H1 (cell line): Measurements from ENCODE around the gene MASP1. TPM values are rescaled to one million over a fixed set of nuclear protein-coding genes. Genes with fewer than 3 reads are reported as not detected.

Experiments
- CHD1 ChIP-seq: IDR thresholded peaks from 2 replicates; pipeline ENCODE4 v1.6.1; 2012; ENCODE audit warnings: low read depth, low read length, improper control_type of control experiment
- KDM1A ChIP-seq: fragments of 200-600, 300-600 bp; sonication (generic); IDR thresholded peaks from 2 replicates; pipeline ENCODE4 v1.7.1; 2016; ENCODE audit warnings: mild to moderate bottlenecking, low read length, borderline replicate concordance
- SP1 ChIP-seq: IDR thresholded peaks from 2 replicates; pipeline ENCODE4 v1.6.1; 2011; ENCODE audit warnings: low read depth, low read length
- polyA plus RNA-seq, 7 experiments: library from polyadenylated mRNA; depleted of rRNA in 3 of 7; stranded (reverse) in 5 of 7; unstranded in 2 of 7; fragments of >200 nt in 5 of 7; fragments of 200-250 nt in 2 of 7; gene quantifications; 1 replicate in 5 of 7; 2 replicates in 1 of 7; 4 replicates in 1 of 7; pipeline versions ENCODE4 v1.2.1 to v1.2.3, GENCODE V29; 2011 to 2013; ENCODE audit warnings: missing spikeins in 2 of 7, mixed read lengths in 2 of 7
- total RNA-seq: library from RNA; stranded (reverse); fragmentation: NEBNext Ultra II Directional; extraction: Animal tissue kit (Norgen Biotek cat#: 25700); gene quantifications from 2 replicates; pipeline ENCODE4 v1.2.1, GENCODE V29; 2021
- TF ChIP-seq, protein P1 (sequence below): fragments of 300-600 bp; sonication (generic); IDR thresholded peaks from 2 replicates; pipeline ENCODE4 v1.7.1; 2012; ENCODE audit warnings: low read length, moderate library complexity, mild to moderate bottlenecking, inconsistent platforms; ENCODE audit not compliant: insufficient replicate concordance

The MASP1 gene
- total and polyA plus RNA-seq, 2 of the 8 experiments (the other 6 are each of a cell fraction or from before 2014, with no cell fraction given): 2.7 to 3.5 TPM

GRCh38 chr3:187299611-187300010 lies 8.1 kb upstream of the MASP1 start (continued):
- TF ChIP-seq, protein P1, sequence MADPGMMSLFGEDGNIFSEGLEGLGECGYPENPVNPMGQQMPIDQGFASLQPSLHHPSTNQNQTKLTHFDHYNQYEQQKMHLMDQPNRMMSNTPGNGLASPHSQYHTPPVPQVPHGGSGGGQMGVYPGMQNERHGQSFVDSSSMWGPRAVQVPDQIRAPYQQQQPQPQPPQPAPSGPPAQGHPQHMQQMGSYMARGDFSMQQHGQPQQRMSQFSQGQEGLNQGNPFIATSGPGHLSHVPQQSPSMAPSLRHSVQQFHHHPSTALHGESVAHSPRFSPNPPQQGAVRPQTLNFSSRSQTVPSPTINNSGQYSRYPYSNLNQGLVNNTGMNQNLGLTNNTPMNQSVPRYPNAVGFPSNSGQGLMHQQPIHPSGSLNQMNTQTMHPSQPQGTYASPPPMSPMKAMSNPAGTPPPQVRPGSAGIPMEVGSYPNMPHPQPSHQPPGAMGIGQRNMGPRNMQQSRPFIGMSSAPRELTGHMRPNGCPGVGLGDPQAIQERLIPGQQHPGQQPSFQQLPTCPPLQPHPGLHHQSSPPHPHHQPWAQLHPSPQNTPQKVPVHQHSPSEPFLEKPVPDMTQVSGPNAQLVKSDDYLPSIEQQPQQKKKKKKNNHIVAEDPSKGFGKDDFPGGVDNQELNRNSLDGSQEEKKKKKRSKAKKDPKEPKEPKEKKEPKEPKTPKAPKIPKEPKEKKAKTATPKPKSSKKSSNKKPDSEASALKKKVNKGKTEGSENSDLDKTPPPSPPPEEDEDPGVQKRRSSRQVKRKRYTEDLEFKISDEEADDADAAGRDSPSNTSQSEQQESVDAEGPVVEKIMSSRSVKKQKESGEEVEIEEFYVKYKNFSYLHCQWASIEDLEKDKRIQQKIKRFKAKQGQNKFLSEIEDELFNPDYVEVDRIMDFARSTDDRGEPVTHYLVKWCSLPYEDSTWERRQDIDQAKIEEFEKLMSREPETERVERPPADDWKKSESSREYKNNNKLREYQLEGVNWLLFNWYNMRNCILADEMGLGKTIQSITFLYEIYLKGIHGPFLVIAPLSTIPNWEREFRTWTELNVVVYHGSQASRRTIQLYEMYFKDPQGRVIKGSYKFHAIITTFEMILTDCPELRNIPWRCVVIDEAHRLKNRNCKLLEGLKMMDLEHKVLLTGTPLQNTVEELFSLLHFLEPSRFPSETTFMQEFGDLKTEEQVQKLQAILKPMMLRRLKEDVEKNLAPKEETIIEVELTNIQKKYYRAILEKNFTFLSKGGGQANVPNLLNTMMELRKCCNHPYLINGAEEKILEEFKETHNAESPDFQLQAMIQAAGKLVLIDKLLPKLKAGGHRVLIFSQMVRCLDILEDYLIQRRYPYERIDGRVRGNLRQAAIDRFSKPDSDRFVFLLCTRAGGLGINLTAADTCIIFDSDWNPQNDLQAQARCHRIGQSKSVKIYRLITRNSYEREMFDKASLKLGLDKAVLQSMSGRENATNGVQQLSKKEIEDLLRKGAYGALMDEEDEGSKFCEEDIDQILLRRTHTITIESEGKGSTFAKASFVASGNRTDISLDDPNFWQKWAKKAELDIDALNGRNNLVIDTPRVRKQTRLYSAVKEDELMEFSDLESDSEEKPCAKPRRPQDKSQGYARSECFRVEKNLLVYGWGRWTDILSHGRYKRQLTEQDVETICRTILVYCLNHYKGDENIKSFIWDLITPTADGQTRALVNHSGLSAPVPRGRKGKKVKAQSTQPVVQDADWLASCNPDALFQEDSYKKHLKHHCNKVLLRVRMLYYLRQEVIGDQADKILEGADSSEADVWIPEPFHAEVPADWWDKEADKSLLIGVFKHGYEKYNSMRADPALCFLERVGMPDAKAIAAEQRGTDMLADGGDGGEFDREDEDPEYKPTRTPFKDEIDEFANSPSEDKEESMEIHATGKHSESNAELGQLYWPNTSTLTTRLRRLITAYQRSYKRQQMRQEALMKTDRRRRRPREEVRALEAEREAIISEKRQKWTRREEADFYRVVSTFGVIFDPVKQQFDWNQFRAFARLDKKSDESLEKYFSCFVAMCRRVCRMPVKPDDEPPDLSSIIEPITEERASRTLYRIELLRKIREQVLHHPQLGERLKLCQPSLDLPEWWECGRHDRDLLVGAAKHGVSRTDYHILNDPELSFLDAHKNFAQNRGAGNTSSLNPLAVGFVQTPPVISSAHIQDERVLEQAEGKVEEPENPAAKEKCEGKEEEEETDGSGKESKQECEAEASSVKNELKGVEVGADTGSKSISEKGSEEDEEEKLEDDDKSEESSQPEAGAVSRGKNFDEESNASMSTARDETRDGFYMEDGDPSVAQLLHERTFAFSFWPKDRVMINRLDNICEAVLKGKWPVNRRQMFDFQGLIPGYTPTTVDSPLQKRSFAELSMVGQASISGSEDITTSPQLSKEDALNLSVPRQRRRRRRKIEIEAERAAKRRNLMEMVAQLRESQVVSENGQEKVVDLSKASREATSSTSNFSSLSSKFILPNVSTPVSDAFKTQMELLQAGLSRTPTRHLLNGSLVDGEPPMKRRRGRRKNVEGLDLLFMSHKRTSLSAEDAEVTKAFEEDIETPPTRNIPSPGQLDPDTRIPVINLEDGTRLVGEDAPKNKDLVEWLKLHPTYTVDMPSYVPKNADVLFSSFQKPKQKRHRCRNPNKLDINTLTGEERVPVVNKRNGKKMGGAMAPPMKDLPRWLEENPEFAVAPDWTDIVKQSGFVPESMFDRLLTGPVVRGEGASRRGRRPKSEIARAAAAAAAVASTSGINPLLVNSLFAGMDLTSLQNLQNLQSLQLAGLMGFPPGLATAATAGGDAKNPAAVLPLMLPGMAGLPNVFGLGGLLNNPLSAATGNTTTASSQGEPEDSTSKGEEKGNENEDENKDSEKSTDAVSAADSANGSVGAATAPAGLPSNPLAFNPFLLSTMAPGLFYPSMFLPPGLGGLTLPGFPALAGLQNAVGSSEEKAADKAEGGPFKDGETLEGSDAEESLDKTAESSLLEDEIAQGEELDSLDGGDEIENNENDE: no peak
- TF ChIP-seq SP1: no peak
- TF ChIP-seq CHD1: no peak
- no peak for TF ChIP-seq KDM1A
